ENCODE measurements around the gene RGCC. TPM values are rescaled to one million over a fixed set of nuclear protein-coding genes. Genes with fewer than 3 reads are reported as not detected.

Gene RGCC
- total RNA-seq, 1 donor from 2014 or later = 212 TPM

DNA sequence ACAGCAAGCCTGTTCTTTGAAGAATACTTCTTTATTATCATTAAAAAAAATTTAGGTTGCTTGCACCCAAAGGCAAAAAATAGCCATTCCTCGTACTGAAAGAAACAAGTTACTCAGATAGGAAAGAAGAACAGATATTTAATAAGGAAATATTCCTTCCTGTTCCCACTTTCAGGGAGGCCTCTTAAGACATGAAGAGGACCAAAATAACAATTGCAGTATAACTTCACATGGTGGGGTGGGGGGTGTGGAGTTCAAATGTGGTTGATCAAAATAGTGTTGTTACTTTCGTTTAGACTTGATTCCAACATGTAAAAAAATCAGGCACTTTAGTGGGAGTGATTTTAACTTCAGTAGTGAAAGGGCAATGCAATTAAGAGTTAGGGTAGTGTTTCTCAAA is 3.6 kb downstream of the RGCC start:
- no peak overlapping the region for H3K27ac ChIP-seq
- H3K27me3 ChIP-seq = no peaks in the 10 kb centered on the region
- peaks cover 40% of the 10 kb centered on the region for H3K4me1 ChIP-seq
- TF ChIP-seq, protein P1, sequence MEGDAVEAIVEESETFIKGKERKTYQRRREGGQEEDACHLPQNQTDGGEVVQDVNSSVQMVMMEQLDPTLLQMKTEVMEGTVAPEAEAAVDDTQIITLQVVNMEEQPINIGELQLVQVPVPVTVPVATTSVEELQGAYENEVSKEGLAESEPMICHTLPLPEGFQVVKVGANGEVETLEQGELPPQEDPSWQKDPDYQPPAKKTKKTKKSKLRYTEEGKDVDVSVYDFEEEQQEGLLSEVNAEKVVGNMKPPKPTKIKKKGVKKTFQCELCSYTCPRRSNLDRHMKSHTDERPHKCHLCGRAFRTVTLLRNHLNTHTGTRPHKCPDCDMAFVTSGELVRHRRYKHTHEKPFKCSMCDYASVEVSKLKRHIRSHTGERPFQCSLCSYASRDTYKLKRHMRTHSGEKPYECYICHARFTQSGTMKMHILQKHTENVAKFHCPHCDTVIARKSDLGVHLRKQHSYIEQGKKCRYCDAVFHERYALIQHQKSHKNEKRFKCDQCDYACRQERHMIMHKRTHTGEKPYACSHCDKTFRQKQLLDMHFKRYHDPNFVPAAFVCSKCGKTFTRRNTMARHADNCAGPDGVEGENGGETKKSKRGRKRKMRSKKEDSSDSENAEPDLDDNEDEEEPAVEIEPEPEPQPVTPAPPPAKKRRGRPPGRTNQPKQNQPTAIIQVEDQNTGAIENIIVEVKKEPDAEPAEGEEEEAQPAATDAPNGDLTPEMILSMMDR (IDR thresholded peaks at IDR 0.05) = no peak
- TF ChIP-seq POLR2AphosphoS5 (IDR thresholded peaks at IDR 0.05; ENCODE audit: insufficient read depth in 1 of 2, low read depth in 1 of 2) (no peak), POLR2A (IDR thresholded peaks at IDR 0.05) (no peak)
- intact Hi-C loops (cut with DNase I) = no loop called here
- no peak for DNase-seq (ENCODE audit: extremely low spot score in 2 of 2)
- H3K36me3 ChIP-seq = no peaks in the 10 kb centered on the region
- H3K4me3 ChIP-seq = no peak overlapping the region
- H3K9me3 ChIP-seq = no peaks in the 10 kb centered on the region

DNA sequence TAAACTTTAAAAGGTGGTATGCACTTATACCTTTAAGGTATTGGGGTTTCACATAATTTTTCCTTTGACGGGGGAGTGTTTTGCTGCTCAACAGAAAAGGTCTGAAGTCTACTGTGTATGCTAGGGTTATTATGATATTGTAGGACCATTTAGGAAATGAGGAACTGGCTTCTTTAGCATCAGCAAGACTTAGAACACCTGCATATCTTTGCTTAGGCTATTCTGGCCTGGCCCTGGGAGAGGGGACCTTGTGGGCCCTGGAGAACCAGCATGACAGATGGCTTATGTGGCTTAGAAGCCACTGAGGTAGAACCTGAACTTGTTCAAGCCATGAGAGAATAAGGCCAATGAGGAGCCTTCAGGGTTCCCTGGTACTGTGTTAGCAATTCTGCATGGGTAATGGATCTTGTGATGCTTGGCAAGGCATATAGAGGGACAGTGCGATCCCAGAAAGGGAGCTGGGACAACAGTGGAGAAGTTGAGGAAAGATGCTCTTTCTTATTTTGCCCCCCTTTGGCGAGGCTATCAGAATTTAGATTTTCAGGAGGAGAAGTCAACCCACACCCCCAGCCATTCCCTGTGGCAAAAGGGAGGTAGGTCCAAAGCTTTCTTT is 4.3 kb downstream of the RGCC start:
- Histone ChIP-seq H3K9me3 (no peaks in the 10 kb centered on the region), H3K36me3 (no peaks in the 10 kb centered on the region), H3K27ac (no peak overlapping the region), H3K4me3 (no peak overlapping the region), H3K27me3 (no peaks in the 10 kb centered on the region), H3K4me1 (peaks cover 40% of the 10 kb centered on the region)
- intact Hi-C loops (cut with DNase I) = no loop called here
- TF ChIP-seq POLR2A (IDR thresholded peaks at IDR 0.05) (no peak), POLR2AphosphoS5 (IDR thresholded peaks at IDR 0.05; ENCODE audit: insufficient read depth in 1 of 2, low read depth in 1 of 2) (no peak)
- TF ChIP-seq, protein P1 (IDR thresholded peaks at IDR 0.05) = no peak
- DNase-seq (ENCODE audit: extremely low spot score in 2 of 2) = no peak

DNA sequence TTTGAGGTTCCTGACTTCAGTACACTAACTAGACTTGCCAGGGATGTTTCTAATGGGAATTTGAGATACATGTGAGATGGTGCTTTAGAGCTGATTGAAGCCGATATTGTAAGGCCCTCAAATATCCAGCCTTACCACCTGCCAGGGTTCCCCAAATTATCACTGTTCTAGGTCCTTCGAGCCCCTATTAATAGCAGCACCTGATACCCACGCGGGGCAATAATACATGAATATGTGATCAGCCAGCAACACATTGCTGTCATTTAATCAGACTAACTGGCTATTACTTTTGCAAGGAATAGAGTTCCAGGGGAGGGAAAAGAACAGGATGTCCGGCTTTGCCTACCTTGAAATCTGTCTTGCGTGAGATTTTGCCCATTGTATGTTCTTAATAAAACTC is 5.1 kb downstream of the RGCC start:
- Histone ChIP-seq H3K36me3 (no peaks in the 10 kb centered on the region), H3K4me3 (no peak overlapping the region), H3K4me1 (peaks cover 40% of the 10 kb centered on the region), H3K9me3 (no peaks in the 10 kb centered on the region), H3K27ac (no peak overlapping the region), H3K27me3 (no peaks in the 10 kb centered on the region)
- TF ChIP-seq POLR2AphosphoS5 (IDR thresholded peaks at IDR 0.05; ENCODE audit: insufficient read depth in 1 of 2, low read depth in 1 of 2) (no peak), POLR2A (IDR thresholded peaks at IDR 0.05) (no peak)
- TF ChIP-seq, protein P1 (IDR thresholded peaks at IDR 0.05) = no peak
- intact Hi-C loops (cut with DNase I) = no loop called here
- DNase-seq (ENCODE audit: extremely low spot score in 2 of 2) = no peak

DNA sequence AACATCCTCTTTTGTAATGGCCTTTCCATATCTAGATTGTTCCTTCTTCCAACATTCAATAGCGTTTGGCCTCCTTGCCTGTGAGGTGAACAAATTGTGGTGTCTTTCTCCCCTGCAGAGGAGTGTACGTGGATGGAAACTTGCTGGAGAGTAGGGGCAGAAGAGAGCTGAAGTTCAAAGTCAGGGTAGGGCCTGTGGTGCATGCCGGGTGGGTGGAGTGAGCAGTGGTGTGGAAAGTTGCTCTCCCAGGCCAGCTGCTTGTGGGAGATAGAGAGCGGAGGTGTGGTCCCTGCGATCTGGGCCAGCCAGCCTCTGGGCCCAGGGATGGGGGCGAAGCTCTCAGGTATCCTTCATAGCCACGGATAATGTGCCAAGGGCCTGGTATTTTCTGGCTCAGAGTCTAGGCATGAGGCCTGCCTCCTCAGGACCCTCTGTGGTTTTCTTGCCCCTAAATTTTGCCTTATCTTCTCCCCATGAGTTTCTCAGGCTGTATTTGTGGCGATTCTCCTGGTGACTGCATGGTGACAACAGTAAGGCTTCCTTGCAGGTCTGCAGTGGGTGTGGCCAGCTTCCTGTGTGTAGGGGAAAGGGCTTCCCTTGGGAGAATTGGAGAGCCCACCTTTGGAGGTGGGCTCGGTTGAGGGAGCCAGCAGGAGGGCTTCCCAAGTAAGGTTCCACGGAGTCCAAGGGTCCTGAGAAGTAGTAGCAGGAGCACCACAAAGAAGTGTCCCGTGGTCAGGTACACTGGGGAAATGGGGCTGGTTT is 6.7 kb downstream of the RGCC start:
- Histone ChIP-seq H3K36me3 (peaks cover 0 to 10% of the 10 kb centered on the region in 2 donors), H3K9me3 (no peaks in the 10 kb centered on the region), H3K27ac (peak overlapping the region; percentile 49), H3K4me3 (no peak overlapping the region), H3K4me1 (peaks cover 26% of the 10 kb centered on the region), H3K27me3 (no peaks in the 10 kb centered on the region)
- TF ChIP-seq POLR2AphosphoS5 (IDR thresholded peaks at IDR 0.05; ENCODE audit: insufficient read depth in 1 of 2, low read depth in 1 of 2) (no peak), POLR2A (IDR thresholded peaks at IDR 0.05) (no peak)
- TF ChIP-seq, protein P1 (IDR thresholded peaks at IDR 0.05) = no peak
- intact Hi-C loops (cut with DNase I) = no loop called here
- no peak for DNase-seq (ENCODE audit: extremely low spot score in 2 of 2)
